Omental fat pad (tissue), 4 donors: ENCODE measurements around the gene PRR29. TPM values are rescaled to one million over a fixed set of nuclear protein-coding genes. Genes with fewer than 3 reads are reported as not detected.

ENCODE experiments used
- ATAC-seq: fragments of 150-250 bp; one replicate; pipeline ENCODE4 v1.9.1; 2016; ENCODE audit warnings: mild to moderate bottlenecking, moderate library complexity; ENCODE audit not compliant: low FRiP score
- DNase-seq: peaks from one replicate; pipeline ENCODE4 v3.0.0-alpha.2; 2019; ENCODE audit warnings: low spot score
- CTCF ChIP-seq, 3 donors: fragments of 450-650 bp; IDR thresholded peaks; one replicate each; pipeline ENCODE4 v1.5.1; 2016 to 2017; ENCODE audit warnings: antibody characterized with exemption in 3 of 3, mild to moderate bottlenecking in 3 of 3, moderate library complexity in 2 of 3
- total RNA-seq, 4 donors: library from RNA; depleted of rRNA; stranded (reverse); fragments of >200 nt; gene quantifications; one replicate each; pipeline ENCODE4 v1.1.0, GENCODE V29; 2016

PRR29 gene
- total RNA-seq, 4 donors from 2014 or later: 0.19 to 1.1 (median 0.55) TPM

- ATAC-seq (peak; percentile 46), DNase-seq (peak; percentile 74)
- TF ChIP-seq CTCF (IDR thresholded peaks at IDR 0.05): no peak
Measured at GRCh38 chr17:64028874-64029464, 30.8 kb downstream of the PRR29 start.

- no peak for DNase-seq
- ATAC-seq: no peak
- TF ChIP-seq CTCF (IDR thresholded peaks at IDR 0.05): no peak
Measured at GRCh38 chr17:64032081-64032480, 33.9 kb downstream of the PRR29 start.

- ATAC-seq: no peak
- no peak for DNase-seq
- no peak for TF ChIP-seq CTCF (IDR thresholded peaks at IDR 0.05)
Measured at GRCh38 chr17:64036198-64036922, 38.2 kb downstream of the PRR29 start.

GRCh38 chr17:64037180-64037579 lies 39.0 kb downstream of the PRR29 start:
- no peak for TF ChIP-seq CTCF (IDR thresholded peaks at IDR 0.05)
- DNase-seq (no peak), ATAC-seq (no peak)

- TF ChIP-seq CTCF (IDR thresholded peaks at IDR 0.05): no peak
Measured at GRCh38 chr17:64037802-64038201, 39.7 kb downstream of the PRR29 start.

GRCh38 chr17:64038331-64039105 lies 40.4 kb downstream of the PRR29 start:
- ATAC-seq (no peak), DNase-seq (no peak)
- no peak for TF ChIP-seq CTCF (IDR thresholded peaks at IDR 0.05)

More at GRCh38 chr17:64037802-64038201, 39.7 kb downstream of the PRR29 start:
- no peak for DNase-seq
- ATAC-seq: no peak
